ENCODE measurements around the gene CTBP1. TPM values are rescaled to one million over a fixed set of nuclear protein-coding genes. Genes with fewer than 3 reads are reported as not detected.
A peak's percentile ranks its signal among the peaks of the same experiment; 100 is the strongest.

CTBP1 gene
- total RNA-seq, 2 donors from 2014 or later, result 132 to 256 TPM

GRCh38 chr4:1213336-1213995 is 35.5 kb downstream of the CTBP1 start:
- H3K4me1 ChIP-seq (ENCODE audit: control insufficient read depth in 1 of 2, low read depth in 2 of 2), result peaks cover 28 to 43% of the 10 kb centered on the region in 2 donors
- H3K4me3 ChIP-seq, result no peak overlapping the region
- TF ChIP-seq CTCF (IDR thresholded peaks at IDR 0.05), result no peak
- H3K27me3 ChIP-seq (replicated peaks; ENCODE audit: insufficient read depth), result no peaks in the 10 kb centered on the region
- peaks cover 41% of the 10 kb centered on the region for H3K36me3 ChIP-seq
- no peaks in the 10 kb centered on the region for H3K9me3 ChIP-seq
- H3K27ac ChIP-seq, result no peak overlapping the region
- DNase-seq (ENCODE audit: low spot score), result no peak
- no peak for ATAC-seq (ENCODE audit: insufficient number of reproducible peaks, low FRiP score, low read depth)

GRCh38 chr4:1212546-1213335 is 36.2 kb downstream of the CTBP1 start:
- no peak for TF ChIP-seq CTCF (IDR thresholded peaks at IDR 0.05)
- no peak for DNase-seq (ENCODE audit: low spot score)
- peaks cover 36% of the 10 kb centered on the region for H3K36me3 ChIP-seq
- peak overlapping the region in 1 of 2 donors; percentile 23 for H3K27ac ChIP-seq
- H3K27me3 ChIP-seq (replicated peaks; ENCODE audit: insufficient read depth), result no peaks in the 10 kb centered on the region
- no peak overlapping the region for H3K4me3 ChIP-seq
- ATAC-seq (ENCODE audit: insufficient number of reproducible peaks, low FRiP score, low read depth), result no peak
- H3K4me1 ChIP-seq (ENCODE audit: control insufficient read depth in 1 of 2, low read depth in 2 of 2), result peaks cover 32 to 50% of the 10 kb centered on the region in 2 donors
- H3K9me3 ChIP-seq, result no peaks in the 10 kb centered on the region

- Histone ChIP-seq H3K4me3 (peak overlapping the region; percentile 29), H3K4me1 (ENCODE audit: control insufficient read depth in 1 of 2, low read depth in 2 of 2) (peaks cover 32 to 53% of the 10 kb centered on the region in 2 donors), H3K36me3 (peaks cover 33% of the 10 kb centered on the region), H3K27me3 (replicated peaks; ENCODE audit: insufficient read depth) (no peaks in the 10 kb centered on the region), H3K27ac (peak overlapping the region; percentile 23 to 53), H3K9me3 (no peaks in the 10 kb centered on the region)
- TF ChIP-seq CTCF (IDR thresholded peaks at IDR 0.05), result no peak
- DNase-seq (ENCODE audit: low spot score) (no peak), ATAC-seq (ENCODE audit: insufficient number of reproducible peaks, low FRiP score, low read depth) (no peak)
These were observed 36.9 kb downstream of the CTBP1 start for GRCh38 chr4:1211891-1212545.

- H3K9me3 ChIP-seq, result no peaks in the 10 kb centered on the region
- peaks cover 32 to 53% of the 10 kb centered on the region in 2 donors for H3K4me1 ChIP-seq (ENCODE audit: control insufficient read depth in 1 of 2, low read depth in 2 of 2)
- TF ChIP-seq CTCF (IDR thresholded peaks at IDR 0.05), result no peak
- H3K36me3 ChIP-seq, result peaks cover 29% of the 10 kb centered on the region
- ATAC-seq (ENCODE audit: insufficient number of reproducible peaks, low FRiP score, low read depth), result no peak
- DNase-seq (ENCODE audit: low spot score), result no peak
- H3K4me3 ChIP-seq, result peak overlapping the region; percentile 29
- H3K27ac ChIP-seq, result no peak overlapping the region
- H3K27me3 ChIP-seq (replicated peaks; ENCODE audit: insufficient read depth), result no peaks in the 10 kb centered on the region
These were observed 37.6 kb downstream of the CTBP1 start for GRCh38 chr4:1211371-1211770.

- H3K27ac ChIP-seq, result no peak overlapping the region
- TF ChIP-seq CTCF (IDR thresholded peaks at IDR 0.05), result no peak
- peaks cover 32 to 53% of the 10 kb centered on the region in 2 donors for H3K4me1 ChIP-seq (ENCODE audit: control insufficient read depth in 1 of 2, low read depth in 2 of 2)
- H3K4me3 ChIP-seq, result no peak overlapping the region
- H3K9me3 ChIP-seq, result no peaks in the 10 kb centered on the region
- ATAC-seq (ENCODE audit: insufficient number of reproducible peaks, low FRiP score, low read depth) (no peak), DNase-seq (ENCODE audit: low spot score) (no peak)
- no peaks in the 10 kb centered on the region for H3K27me3 ChIP-seq (replicated peaks; ENCODE audit: insufficient read depth)
- H3K36me3 ChIP-seq, result peaks cover 27% of the 10 kb centered on the region
These were observed 38.0 kb downstream of the CTBP1 start for GRCh38 chr4:1210971-1211370.
